Measurements from ENCODE around the gene MBOAT1.

- TF ChIP-seq CTCF (IDR thresholded peaks at IDR 0.05; ENCODE audit: insufficient read depth, low read depth, low read length) (no peak), EZH2 (IDR thresholded peaks at IDR 0.05; ENCODE audit: insufficient read depth, low read length) (no peak)
These were observed 3.4 kb downstream of the MBOAT1 start for GRCh38 chr6:20208687-20209378.

Data from astrocyte (in vitro differentiated cells and primary cell).